Stimulated activated naive CD8-positive, alpha-beta T cell treated with anti-CD3 and anti-CD28 coated beads, Interleukin-15, Interleukin-2, amounts not matched to agents 100 ng/mL and 50 ng/mL, for 24 hours (primary cell): Measurements from ENCODE around the gene SKAP2.

Experiments used
- H3K27ac Mint-ChIP-seq: one replicate; pipeline ENCODE4 v1.8.0; 2021; ENCODE audit warnings: mild to moderate bottlenecking, mixed read lengths
- H3K27me3 Mint-ChIP-seq: one replicate; pipeline ENCODE4 v1.8.0; 2021; ENCODE audit warnings: mixed read lengths
- H3K36me3 Mint-ChIP-seq: one replicate; pipeline ENCODE4 v1.8.0; 2021; ENCODE audit warnings: low read depth, mixed read lengths
- H3K4me1 Mint-ChIP-seq: one replicate; pipeline ENCODE4 v1.8.0; 2021; ENCODE audit warnings: low read depth, mixed read lengths
- H3K4me3 Mint-ChIP-seq: one replicate; pipeline ENCODE4 v1.8.0; 2021; ENCODE audit warnings: mild to moderate bottlenecking, mixed read lengths
- H3K9me3 Mint-ChIP-seq: one replicate; pipeline ENCODE4 v1.8.0; 2021; ENCODE audit warnings: mixed read lengths

The SKAP2 gene

DNA sequence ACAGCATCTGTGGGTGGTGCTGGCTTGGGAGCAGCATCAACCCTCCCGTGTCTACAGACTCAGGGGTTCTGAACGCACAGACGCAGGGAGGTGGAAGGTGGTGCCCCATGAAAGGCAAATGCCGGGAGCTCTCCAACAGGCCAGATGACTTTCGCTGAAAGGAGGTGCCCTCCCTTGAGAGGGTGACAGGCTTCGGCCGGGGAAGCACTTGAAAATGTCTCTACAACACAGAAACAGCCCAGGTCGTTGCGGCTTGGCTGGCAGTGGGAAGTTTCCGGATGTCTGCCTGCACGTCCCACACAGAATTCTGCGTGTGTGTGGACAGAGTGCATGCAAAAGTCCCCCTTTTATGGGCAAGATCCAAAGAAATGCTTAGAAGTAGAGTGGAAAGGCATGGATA, 239.6 kb downstream of the SKAP2 start:
- H3K27ac Mint-ChIP-seq: no peak overlapping the region
- no peaks in the 10 kb centered on the region for H3K36me3 Mint-ChIP-seq
- no peaks in the 10 kb centered on the region for H3K9me3 Mint-ChIP-seq
- no peak overlapping the region for H3K4me3 Mint-ChIP-seq
- peaks cover 4% of the 10 kb centered on the region for H3K27me3 Mint-ChIP-seq
- no peaks in the 10 kb centered on the region for H3K4me1 Mint-ChIP-seq

DNA sequence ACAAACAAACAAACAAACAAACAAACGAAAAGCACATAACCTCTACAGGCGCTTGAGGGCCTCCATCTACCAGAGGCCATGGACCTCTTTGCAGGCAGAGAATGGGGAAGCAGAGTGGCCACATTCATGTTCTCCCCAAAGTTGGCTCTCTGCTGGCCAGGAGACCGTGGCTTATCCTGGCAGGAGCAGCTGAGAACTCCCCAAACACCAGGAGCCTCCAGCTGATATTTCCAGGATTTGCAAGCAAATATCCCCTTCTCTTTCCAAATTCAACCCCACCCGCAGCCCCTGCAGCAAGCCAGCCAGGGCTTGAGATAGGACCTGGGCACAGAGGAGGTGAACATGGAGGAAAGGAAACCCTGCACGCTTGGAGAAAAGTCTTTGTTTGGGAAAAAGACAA, 240.0 kb downstream of the SKAP2 start:
- no peaks in the 10 kb centered on the region for H3K36me3 Mint-ChIP-seq
- no peaks in the 10 kb centered on the region for H3K9me3 Mint-ChIP-seq
- no peaks in the 10 kb centered on the region for H3K4me1 Mint-ChIP-seq
- H3K27me3 Mint-ChIP-seq: peaks cover 4% of the 10 kb centered on the region
- no peak overlapping the region for H3K27ac Mint-ChIP-seq
- H3K4me3 Mint-ChIP-seq: no peak overlapping the region

GRCh38 chr7:26620352-26620751, 244.0 kb downstream of the SKAP2 start:
- peaks cover 4% of the 10 kb centered on the region for H3K27me3 Mint-ChIP-seq
- no peaks in the 10 kb centered on the region for H3K9me3 Mint-ChIP-seq
- H3K36me3 Mint-ChIP-seq: no peaks in the 10 kb centered on the region
- no peak overlapping the region for H3K27ac Mint-ChIP-seq
- H3K4me3 Mint-ChIP-seq: no peak overlapping the region
- H3K4me1 Mint-ChIP-seq: no peaks in the 10 kb centered on the region

DNA sequence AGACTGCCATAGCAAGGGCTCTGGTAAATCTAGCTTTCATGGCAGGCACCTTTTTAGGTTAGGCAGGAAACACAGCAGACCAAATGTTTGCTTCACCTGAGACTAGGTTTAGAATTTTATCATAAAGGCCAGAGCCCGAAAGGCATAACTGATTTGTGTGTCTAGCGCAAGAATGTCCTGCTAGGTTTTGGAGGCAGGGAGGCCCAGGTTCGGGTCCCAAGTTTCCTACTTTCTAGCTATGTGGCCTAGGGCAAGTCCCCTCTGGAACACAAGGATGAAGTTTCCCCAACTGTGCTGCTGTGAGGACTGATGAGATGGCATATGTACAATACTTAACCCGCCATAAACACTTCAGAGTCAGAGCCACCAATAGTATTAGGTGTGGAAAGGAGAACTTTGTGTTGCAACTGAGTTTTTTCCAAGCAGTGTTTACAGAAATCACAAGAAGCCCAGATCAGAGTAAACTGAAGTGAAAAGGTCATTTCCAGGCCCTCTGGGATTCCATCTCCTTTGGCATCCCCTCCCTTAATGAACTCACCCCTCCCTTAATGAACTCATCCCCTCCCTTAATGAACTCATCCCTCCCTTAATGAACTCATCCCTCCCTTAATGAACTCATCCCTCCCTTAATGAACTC, 244.9 kb downstream of the SKAP2 start:
- Mint-ChIP-seq H3K4me1 (no peaks in the 10 kb centered on the region), H3K4me3 (no peak overlapping the region), H3K27me3 (peaks cover 4% of the 10 kb centered on the region), H3K27ac (no peak overlapping the region), H3K9me3 (no peaks in the 10 kb centered on the region), H3K36me3 (no peaks in the 10 kb centered on the region)

DNA sequence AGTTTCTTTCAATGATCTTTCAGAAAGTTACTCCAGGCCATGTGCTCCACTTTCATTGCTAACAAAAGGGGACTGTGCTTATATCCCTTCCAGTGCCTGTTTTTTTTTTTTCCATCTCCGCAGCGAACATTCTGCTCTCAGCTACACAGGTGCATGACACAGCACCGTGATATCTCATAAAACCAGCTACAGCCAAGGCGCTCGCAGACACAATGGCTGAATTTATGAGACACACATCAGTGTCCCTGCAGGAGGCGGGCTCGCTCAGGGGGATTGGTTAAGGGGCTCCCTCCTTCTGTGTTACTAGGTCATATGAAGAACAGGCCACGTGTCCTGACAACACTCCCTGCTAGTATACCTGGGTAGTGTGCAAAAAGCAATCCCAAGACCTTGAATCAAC, 245.5 kb downstream of the SKAP2 start:
- H3K36me3 Mint-ChIP-seq: no peaks in the 10 kb centered on the region
- H3K9me3 Mint-ChIP-seq: no peaks in the 10 kb centered on the region
- no peak overlapping the region for H3K27ac Mint-ChIP-seq
- no peaks in the 10 kb centered on the region for H3K4me1 Mint-ChIP-seq
- H3K27me3 Mint-ChIP-seq: peaks cover 4% of the 10 kb centered on the region
- H3K4me3 Mint-ChIP-seq: no peak overlapping the region

- no peaks in the 10 kb centered on the region for H3K4me1 Mint-ChIP-seq
- H3K36me3 Mint-ChIP-seq: no peaks in the 10 kb centered on the region
- H3K4me3 Mint-ChIP-seq: no peak overlapping the region
- H3K9me3 Mint-ChIP-seq: no peaks in the 10 kb centered on the region
- no peak overlapping the region for H3K27ac Mint-ChIP-seq
- H3K27me3 Mint-ChIP-seq: peaks cover 4% of the 10 kb centered on the region
Observed at GRCh38 chr7:26618449-26618848, 245.9 kb downstream of the SKAP2 start.
